H1 (cell line): ENCODE data around the gene TBC1D4. TPM values are rescaled to one million over a fixed set of nuclear protein-coding genes. Genes with fewer than 3 reads are reported as not detected.

Experiments used
- CTCF ChIA-PET: fragments of 300-600 bp; sonication (Branson Sonifier 250); formaldehyde crosslinking; loops from one replicate; lab custom pipeline; 2021; ENCODE audit not compliant: partially characterized antibody; lab: Charles Lee
- POLR2A ChIA-PET: fragments of 300-600 bp; sonication (Branson Sonifier 250); formaldehyde crosslinking; loops from one replicate; lab custom pipeline; 2021; ENCODE audit warnings: inconsistent platforms; ENCODE audit not compliant: partially characterized antibody; lab: Charles Lee
- DNase-seq, 2 experiments: peaks; one replicate each; pipeline versions ENCODE4 v3.0.0 to v3.0.0-alpha.2; 2010 to 2022; ENCODE audit warnings: low spot score in 2 of 2, low read depth in 1 of 2, mixed read lengths in 1 of 2
- FAIRE-seq: peaks from 2 replicates; lab custom pipeline; 2011; peaks lifted over from hg19 to GRCh38; lab: Jason Lieb, UNC
- H2AFZ ChIP-seq: 2 replicates; pipeline ENCODE4 v1.8.1; 2012; ENCODE audit warnings: low read length, inconsistent platforms
- H2AK5ac ChIP-seq: 2 replicates; pipeline ENCODE4 v1.6.1; 2013; ENCODE audit warnings: low read depth, low read length
- H2BK120ac ChIP-seq: replicated peaks from 2 replicates; pipeline ENCODE3; 2013; ENCODE audit warnings: low read depth, low read length, inconsistent platforms
- H2BK12ac ChIP-seq: 2 replicates; pipeline ENCODE4 v1.6.1; 2013; ENCODE audit warnings: low read depth, low read length
- H2BK15ac ChIP-seq: 2 replicates; pipeline ENCODE4 v1.6.1; 2013; ENCODE audit warnings: low read length
- H2BK20ac ChIP-seq: 2 replicates; pipeline ENCODE4 v1.6.1; 2013; ENCODE audit warnings: low read length
- H2BK5ac ChIP-seq: 2 replicates; pipeline ENCODE4 v1.6.1; 2013; ENCODE audit warnings: low read depth, low read length
- H3K14ac ChIP-seq: 2 replicates; pipeline ENCODE4 v1.6.1; 2013; ENCODE audit warnings: inconsistent platforms; ENCODE audit not compliant: insufficient read length
- H3K18ac ChIP-seq: 2 replicates; pipeline ENCODE4 v1.6.1; 2013; ENCODE audit warnings: low read length; ENCODE audit errors: extremely low read depth
- H3K23ac ChIP-seq: 2 replicates; pipeline ENCODE4 v1.6.1; 2013; ENCODE audit warnings: inconsistent platforms; ENCODE audit not compliant: insufficient read length
- H3K23me2 ChIP-seq: 2 replicates; pipeline ENCODE4 v1.6.1; 2013; ENCODE audit warnings: low read depth, low read length
- H3K27ac ChIP-seq: 2 replicates; pipeline ENCODE4 v1.6.1; 2011; ENCODE audit warnings: low read depth, low read length, inconsistent platforms
- H3K27me3 ChIP-seq, 4 experiments: replicated peaks in 1 of 4; 1 replicate in 1 of 4; 2 replicates in 3 of 4; pipeline versions ENCODE4 v1.6.1 to v1.8.1; 2011 to 2013; ENCODE audit warnings: low read length in 3 of 4, mild to moderate bottlenecking in 3 of 4, inconsistent platforms in 2 of 4, mixed read lengths in 2 of 4, moderate library complexity in 1 of 4; ENCODE audit not compliant: control insufficient read depth in 3 of 4, insufficient read depth in 3 of 4; ENCODE audit errors: extremely low read depth in 1 of 4
- H3K36me3 ChIP-seq, 4 experiments: 2 replicates each; pipeline versions ENCODE4 v1.6.1 to v1.8.1; 2011 to 2013; ENCODE audit warnings: mild to moderate bottlenecking in 4 of 4, low read length in 3 of 4, moderate library complexity in 2 of 4, control low read depth in 1 of 4, inconsistent platforms in 1 of 4; ENCODE audit not compliant: insufficient read depth in 4 of 4, control insufficient read depth in 2 of 4
- H3K4ac ChIP-seq: replicated peaks from 2 replicates; pipeline ENCODE3; 2013; ENCODE audit warnings: low read length, low read depth, mixed read lengths, inconsistent platforms; ENCODE audit not compliant: insufficient read length
- H3K4me1 ChIP-seq, 4 experiments: replicated peaks in 1 of 4; 1 replicate in 1 of 4; 2 replicates in 3 of 4; pipeline versions ENCODE4 v1.6.1 to v1.8.1; 2011 to 2013; ENCODE audit warnings: low read length in 3 of 4, inconsistent platforms in 2 of 4, mixed read lengths in 1 of 4; ENCODE audit not compliant: insufficient read depth in 4 of 4, control insufficient read depth in 3 of 4
- H3K4me2 ChIP-seq, 2 experiments: 2 replicates each; pipeline versions ENCODE4 v1.6.1 to v1.8.1; 2011 to 2013; ENCODE audit warnings: low read depth in 2 of 2, low read length in 2 of 2, control low read depth in 1 of 2, inconsistent platforms in 1 of 2, mild to moderate bottlenecking in 1 of 2; ENCODE audit not compliant: insufficient read depth in 1 of 2
- H3K4me3 ChIP-seq, 4 experiments: fragments of 200-600, 300-600 bp in 1 of 4; sonication (generic), shearing (Covaris generic), sonication (Bioruptor Twin) in 1 of 4; 2 replicates each; pipeline versions ENCODE4 v1.5.1 to v1.8.1; 2011 to 2016; ENCODE audit warnings: low read length in 4 of 4, low read depth in 3 of 4, control low read depth in 2 of 4, inconsistent platforms in 2 of 4, mild to moderate bottlenecking in 2 of 4, mixed read lengths in 1 of 4, moderate library complexity in 1 of 4; ENCODE audit not compliant: insufficient read depth in 2 of 4; ENCODE audit errors: extremely low read depth in 1 of 4
- H3K56ac ChIP-seq: replicated peaks from 2 replicates; pipeline ENCODE3; 2013; ENCODE audit warnings: low read depth, mild to moderate bottlenecking, mixed read lengths, low read length, inconsistent platforms; ENCODE audit not compliant: insufficient read length
- H3K79me1 ChIP-seq: 2 replicates; pipeline ENCODE4 v1.6.1; 2013; ENCODE audit warnings: low read depth, low read length, control low read depth
- H3K79me2 ChIP-seq, 2 experiments: 2 replicates each; pipeline versions ENCODE4 v1.6.1 to v1.8.1; 2012 to 2013; ENCODE audit warnings: low read length in 2 of 2, mild to moderate bottlenecking in 2 of 2, inconsistent platforms in 1 of 2; ENCODE audit not compliant: insufficient read depth in 2 of 2, control insufficient read depth in 1 of 2
- H3K9ac ChIP-seq, 4 experiments: replicated peaks in 1 of 4; 1 replicate in 1 of 4; 2 replicates in 3 of 4; pipeline versions ENCODE4 v1.6.1 to v1.8.1; 2011 to 2013; ENCODE audit warnings: low read depth in 3 of 4, low read length in 3 of 4, control low read depth in 2 of 4, mild to moderate bottlenecking in 2 of 4, moderate library complexity in 2 of 4, inconsistent platforms in 1 of 4; ENCODE audit errors: extremely low read depth in 1 of 4
- H3K9me3 ChIP-seq, 2 experiments: 2 replicates each; pipeline versions ENCODE4 v1.6.1 to v1.8.1; 2012 to 2013; ENCODE audit warnings: mild to moderate bottlenecking in 2 of 2, moderate library complexity in 2 of 2, control low read depth in 1 of 2, inconsistent platforms in 1 of 2, low read depth in 1 of 2, low read length in 1 of 2, mixed read lengths in 1 of 2; ENCODE audit not compliant: insufficient read depth in 2 of 2
- H4K20me1 ChIP-seq, 2 experiments: replicated peaks in 1 of 2; 2 replicates each; pipeline versions ENCODE3 to v1.8.1; 2011 to 2013; ENCODE audit warnings: inconsistent platforms in 2 of 2, low read length in 2 of 2, mild to moderate bottlenecking in 1 of 2; ENCODE audit not compliant: insufficient read depth in 2 of 2, control insufficient read depth in 1 of 2
- H4K5ac ChIP-seq: 2 replicates; pipeline ENCODE4 v1.6.1; 2013; ENCODE audit warnings: low read length, low read depth, mixed read lengths, inconsistent platforms; ENCODE audit not compliant: insufficient read length
- H4K8ac ChIP-seq: 2 replicates; pipeline ENCODE4 v1.8.0; 2013; ENCODE audit warnings: mild to moderate bottlenecking, moderate library complexity, low read length, inconsistent platforms; ENCODE audit not compliant: insufficient read depth; ENCODE audit errors: extremely low read depth
- H4K91ac ChIP-seq: replicated peaks from 2 replicates; pipeline ENCODE3; 2013; ENCODE audit warnings: low read length, mixed read lengths, inconsistent platforms; ENCODE audit not compliant: insufficient read length
- EGR1 ChIP-seq: IDR thresholded peaks from 2 replicates; pipeline ENCODE4 v1.6.1; 2011; ENCODE audit warnings: low read depth, low read length, borderline replicate concordance
- SP1 ChIP-seq: IDR thresholded peaks from 2 replicates; pipeline ENCODE4 v1.6.1; 2011; ENCODE audit warnings: low read depth, low read length
- WGBS, 2 experiments: shearing (Covaris generic) in 1 of 2; methylation state at CpG; one replicate each; pipeline versions ENCODE4 v1.1.6 to v1.1.7; 2013 to 2015; ENCODE audit warnings: low lambda C conversion rate in 2 of 2, mixed read lengths in 2 of 2, inconsistent platforms in 1 of 2, low coverage in 1 of 2, missing lambda C conversion rate in 1 of 2; ENCODE audit not compliant: insufficient replicate concordance in 2 of 2, insufficient coverage in 1 of 2, insufficient read length in 1 of 2; ENCODE audit errors: extremely low coverage in 1 of 2, missing lambda C conversion rate in 1 of 2; 5-methylcytosine and 5-hydroxymethylcytosine counted together
- polyA plus RNA-seq, 7 experiments: library from polyadenylated mRNA; depleted of rRNA in 3 of 7; stranded (reverse) in 5 of 7; unstranded in 2 of 7; fragments of >200 nt in 5 of 7; fragments of 200-250 nt in 2 of 7; gene quantifications; 1 replicate in 5 of 7; 2 replicates in 1 of 7; 4 replicates in 1 of 7; pipeline versions ENCODE4 v1.2.1 to v1.2.3, GENCODE V29; 2011 to 2013; ENCODE audit warnings: missing spikeins in 2 of 7, mixed read lengths in 2 of 7
- total RNA-seq: library from RNA; stranded (reverse); fragmentation: NEBNext Ultra II Directional; extraction: Animal tissue kit (Norgen Biotek cat#: 25700); gene quantifications from 2 replicates; pipeline ENCODE4 v1.2.1, GENCODE V29; 2021

Gene TBC1D4
- total and polyA plus RNA-seq, 2 of the 8 experiments (the other 6 are each of a cell fraction or from before 2014, with no cell fraction given) = 16.7 to 39.0 TPM

- Histone ChIP-seq H3K56ac (no peak overlapping the region), H3K36me3 (peaks cover 0 to 9% (median 0%) of the 10 kb centered on the region in 4 experiments; a peak in 2 of 8 replicates), H3K27ac (no peak overlapping the region), H2BK15ac (no peak overlapping the region), H2AFZ (no peak overlapping the region), H3K23ac (no peak overlapping the region), H3K27me3 (no peaks in the 10 kb centered on the region), H4K8ac (no peak overlapping the region), H3K14ac (no peak overlapping the region), H2BK20ac (no peak overlapping the region), H3K18ac (no peak overlapping the region), H3K4me3 (no peak overlapping the region), H4K20me1 (no peaks in the 10 kb centered on the region), H3K4me2 (no peak overlapping the region), H2BK5ac (no peak overlapping the region), H2BK120ac (no peak overlapping the region), H3K79me2 (no peaks in the 10 kb centered on the region), H3K4me1 (peaks cover 0 to 3% (median 1%) of the 10 kb centered on the region in 4 experiments; a peak in 2 of 7 replicates), H3K79me1 (no peaks in the 10 kb centered on the region), H3K9ac (no peak overlapping the region), H3K4ac (no peak overlapping the region), H3K23me2 (no peaks in the 10 kb centered on the region), H4K91ac (no peak overlapping the region), H3K9me3 (no peaks in the 10 kb centered on the region), H2BK12ac (no peak overlapping the region), H2AK5ac (no peak overlapping the region), H4K5ac (no peak overlapping the region)
- TF ChIP-seq SP1 (no peak), EGR1 (no peak)
- ChIA-PET CTCF (interaction anchor here (0.6 to 3.3 kb wide), 8 partner anchors 18 to 690 kb away, joined by 3 to 9 read pairs (median 3); no protein-coding TSS in a partner anchor), POLR2A (no interaction called here)
- DNase-seq (no peak), FAIRE-seq (no peak)
- WGBS, 2 experiments = 91% methylated on average over 3 of the region's 3 CpGs; no CpG with 5 or more reads in 1 of the 2 experiments
Observed at GRCh38 chr13:75327135-75327510, 154.8 kb downstream of the TBC1D4 start.
